HG03064 (cell line): Measurements from ENCODE around the gene RPL13.

ENCODE experiments used
- ATAC-seq: cut with Tn5 transposase; IDR thresholded peaks from one replicate; pipeline ENCODE4 v1.9.1; 2021; ENCODE audit warnings: low read depth; ENCODE audit not compliant: unreplicated experiment

RPL13 gene

GRCh38 chr16:89544713-89545043 is 15.8 kb upstream of the RPL13 start:
- ATAC-seq: no peak

GRCh38 chr16:89545044-89545830 is 15.2 kb upstream of the RPL13 start:
- ATAC-seq: no peak

- ATAC-seq: no peak
Measured at GRCh38 chr16:89545831-89546574, 14.5 kb upstream of the RPL13 start.

- ATAC-seq: no peak
Measured at GRCh38 chr16:89546781-89547180, 13.7 kb upstream of the RPL13 start.

GRCh38 chr16:89547291-89547690 is 13.2 kb upstream of the RPL13 start:
- no peak for ATAC-seq

- ATAC-seq: no peak
Measured at GRCh38 chr16:89547860-89548259, 12.6 kb upstream of the RPL13 start.

GRCh38 chr16:89548344-89549006 is 12.0 kb upstream of the RPL13 start:
- ATAC-seq: no peak

- ATAC-seq: no peak
Measured at GRCh38 chr16:89549007-89549700, 11.3 kb upstream of the RPL13 start.

GRCh38 chr16:89550421-89551007 is 10.0 kb upstream of the RPL13 start:
- ATAC-seq: no peak

- no peak for ATAC-seq
Measured at GRCh38 chr16:89552329-89552728, 8.2 kb upstream of the RPL13 start.

GRCh38 chr16:89552913-89553312 is 7.6 kb upstream of the RPL13 start:
- ATAC-seq: no peak

GRCh38 chr16:89553733-89554132 is 6.7 kb upstream of the RPL13 start:
- ATAC-seq: no peak

GRCh38 chr16:89554343-89554742 is 6.1 kb upstream of the RPL13 start:
- ATAC-seq: no peak

GRCh38 chr16:89555265-89555664 is 5.2 kb upstream of the RPL13 start:
- no peak for ATAC-seq

- ATAC-seq: no peak
Measured at GRCh38 chr16:89555780-89556179, 4.7 kb upstream of the RPL13 start.

GRCh38 chr16:89556750-89557689 is 3.5 kb upstream of the RPL13 start:
- no peak for ATAC-seq

GRCh38 chr16:89557690-89558490 is 2.6 kb upstream of the RPL13 start:
- no peak for ATAC-seq

GRCh38 chr16:89561142-89561883 is 831 bp downstream of the RPL13 start:
- ATAC-seq: no peak
